K562 (cell line): ENCODE measurements around the gene IBA57. TPM values are rescaled to one million over a fixed set of nuclear protein-coding genes. Genes with fewer than 3 reads are reported as not detected.
A peak's percentile ranks its signal among the peaks of the same experiment; 100 is the strongest.

ENCODE experiments used
- FOSL1 ChIP-seq: fragments of 200-800 bp; sonication (Bioruptor generic); conservative IDR thresholded peaks from 2 replicates; pipeline ENCODE4 v1.6.1; 2016; ENCODE audit warnings: missing genetic modification characterization, missing compliant biosample characterization
- FOXP4 ChIP-seq: sonication (generic); formaldehyde crosslinking; IDR thresholded peaks from 2 replicates; pipeline ENCODE4 v1.8.0; 2022; ENCODE audit warnings: mild to moderate bottlenecking, missing genetic modification reagents, borderline replicate concordance
- MLLT1 ChIP-seq, 2 experiments: fragments of 450-650 bp; IDR thresholded peaks; 2 replicates each; pipeline ENCODE4 v1.6.1; 2016
- NONO ChIP-seq, 2 experiments: fragments of 200-400 bp in 1 of 2; fragments of 450-650 bp in 1 of 2; formaldehyde crosslinking in 1 of 2; IDR thresholded peaks; 2 replicates each; pipeline ENCODE4 v1.6.1; 2017; ENCODE audit warnings: low read depth in 2 of 2, mild to moderate bottlenecking in 2 of 2, moderate library complexity in 2 of 2, low read length in 1 of 2
- NR2C2 ChIP-seq, 2 experiments: fragments of 200-800 bp in 1 of 2; sonication (Bioruptor generic) in 1 of 2; sonication (generic) in 1 of 2; formaldehyde crosslinking in 1 of 2; IDR thresholded peaks; 2 replicates each; pipeline versions ENCODE4 v1.6.1 to v1.8.0; 2016 to 2022; ENCODE audit warnings: mild to moderate bottlenecking in 1 of 2, missing compliant biosample characterization in 1 of 2, missing genetic modification characterization in 1 of 2, missing genetic modification reagents in 1 of 2
- RBM34 ChIP-seq: fragments of 200-400 bp; formaldehyde crosslinking; IDR thresholded peaks from 2 replicates; pipeline ENCODE4 v1.6.1; 2018; ENCODE audit warnings: low read length, borderline replicate concordance; ENCODE audit not compliant: insufficient read depth
- SMC3 ChIP-seq: conservative IDR thresholded peaks from 2 replicates; pipeline ENCODE4 v1.6.1; 2011; ENCODE audit warnings: low read depth, low read length, improper control_type of control experiment; ENCODE audit not compliant: insufficient read depth
- TARDBP ChIP-seq: fragments of 450-650 bp; IDR thresholded peaks from 2 replicates; pipeline ENCODE4 v1.6.1; 2016
- ZBTB26 ChIP-seq: fragments of 450-650 bp; formaldehyde crosslinking; IDR thresholded peaks from 2 replicates; pipeline ENCODE4 v1.4.0; 2022; ENCODE audit warnings: missing genetic modification characterization
- ZBTB33 ChIP-seq: sonication (generic); formaldehyde crosslinking; IDR thresholded peaks from 2 replicates; pipeline ENCODE4 v1.8.1; 2023; ENCODE audit warnings: mild to moderate bottlenecking, missing genetic modification reagents
- ZFP1 ChIP-seq: fragments of 450-650 bp; formaldehyde crosslinking; IDR thresholded peaks from 2 replicates; pipeline ENCODE4 v1.4.0; 2020; ENCODE audit warnings: mild to moderate bottlenecking, mixed read lengths
- ZMIZ1 ChIP-seq, 2 experiments: fragments of 150-350 bp in 1 of 2; IDR thresholded peaks; 2 replicates each; pipeline ENCODE4 v1.6.1; 2012 to 2016; ENCODE audit warnings: low read depth in 2 of 2, low read length in 2 of 2, mild to moderate bottlenecking in 1 of 2, moderate library complexity in 1 of 2
- ZNF224 ChIP-seq: sonication (generic); formaldehyde crosslinking; IDR thresholded peaks from 2 replicates; pipeline ENCODE4 v1.8.0; 2022; ENCODE audit warnings: mild to moderate bottlenecking, missing genetic modification reagents
- polyA plus RNA-seq, 8 experiments: library from polyadenylated mRNA; depleted of rRNA in 4 of 8; stranded (reverse) in 5 of 8; unstranded in 3 of 8; fragments of >200 nt; fragmentation: Nextera tagmentation in 2 of 8; fragmentation: Illumina TruSeq in 1 of 8; extraction: Ambion mirVana in 2 of 8; extraction: Trizol in 1 of 8; gene quantifications; 2 replicates each; pipeline versions ENCODE4 v1.2.1 to v1.2.3, GENCODE V29; 2011 to 2014; ENCODE audit warnings: inconsistent platforms in 1 of 8, missing spikeins in 1 of 8
- total RNA-seq, 7 experiments: library from RNA; depleted of rRNA in 6 of 7; stranded (reverse); fragments of >200 nt in 6 of 7; fragmentation: Illumina TruSeq in 2 of 7; extraction: Trizol in 2 of 7; gene quantifications; 2 replicates each; pipeline versions ENCODE4 v1.2.1 to v1.2.3, GENCODE V29; 2011 to 2021; ENCODE audit warnings: low replicate concordance in 1 of 7

The IBA57 gene
- total and polyA plus RNA-seq, 9 of the 15 experiments (the other 6 are each of a cell fraction or from before 2014, with no cell fraction given), result 0.77 to 15.5 (median 2.7) TPM

- TF ChIP-seq ZMIZ1 (IDR thresholded peaks at IDR 0.05; ENCODE audit: low read depth in 2 of 2, low read length in 2 of 2) (peak in 1 of 2 experiments; percentile 42; a peak in 1 of 4 replicates), ZNF224 (0 out of 2 replicates have a peak, but pooled peaks have one; percentile 16), FOXP4 (peak; percentile 78; the same call in 1 of the 2 replicates), ZFP1 (CRISPR knock-in tag) (0 out of 2 replicates have a peak, but pooled peaks have one; percentile 51), NONO (IDR thresholded peaks at IDR 0.05; ENCODE audit: low read depth in 2 of 2, low read length in 1 of 2) (peak in 1 of 2 experiments; percentile 96; a peak in 2 of 4 replicates), NR2C2 (CRISPR knock-in tag; IDR thresholded peaks at IDR 0.05) (0 out of 2 replicates have a peak, but pooled peaks have one; percentile 22), NR2C2 (tag; IDR thresholded peaks at IDR 0.05) (peak; percentile 84), SMC3 (peak; percentile 27; the same call in 1 of the 2 replicates), TARDBP (peak; percentile 56; the same call in 1 of the 2 replicates), ZBTB33 (CRISPR knock-in tag) (peak; percentile 90), MLLT1 (IDR thresholded peaks at IDR 0.05) (peak in 1 of 2 experiments; percentile 76; a peak in 1 of 4 replicates), FOSL1 (tag) (0 out of 2 replicates have a peak, but pooled peaks have one; percentile 83), ZBTB26 (CRISPR knock-in tag) (no peak), RBM34 (no peak)
These were observed 749 bp downstream of the IBA57 start (continued) for GRCh38 chr1:228166170-228166936.
